GM12892 (cell line): ENCODE results near the gene KRTAP10-3.

Experiments
- POLR2A ChIP-seq: IDR thresholded peaks from 2 replicates; pipeline ENCODE4 v1.6.1; 2011; ENCODE audit warnings: low read depth, low read length, control low read depth
- POLR2AphosphoS5 ChIP-seq: IDR thresholded peaks from 2 replicates; pipeline ENCODE4 v1.6.1; 2011; ENCODE audit warnings: low read depth, low read length, control low read depth
- TAF1 ChIP-seq: IDR thresholded peaks from 2 replicates; pipeline ENCODE4 v1.6.1; 2011; ENCODE audit warnings: low read depth, mild to moderate bottlenecking, control low read depth, low read length, borderline replicate concordance

DNA sequence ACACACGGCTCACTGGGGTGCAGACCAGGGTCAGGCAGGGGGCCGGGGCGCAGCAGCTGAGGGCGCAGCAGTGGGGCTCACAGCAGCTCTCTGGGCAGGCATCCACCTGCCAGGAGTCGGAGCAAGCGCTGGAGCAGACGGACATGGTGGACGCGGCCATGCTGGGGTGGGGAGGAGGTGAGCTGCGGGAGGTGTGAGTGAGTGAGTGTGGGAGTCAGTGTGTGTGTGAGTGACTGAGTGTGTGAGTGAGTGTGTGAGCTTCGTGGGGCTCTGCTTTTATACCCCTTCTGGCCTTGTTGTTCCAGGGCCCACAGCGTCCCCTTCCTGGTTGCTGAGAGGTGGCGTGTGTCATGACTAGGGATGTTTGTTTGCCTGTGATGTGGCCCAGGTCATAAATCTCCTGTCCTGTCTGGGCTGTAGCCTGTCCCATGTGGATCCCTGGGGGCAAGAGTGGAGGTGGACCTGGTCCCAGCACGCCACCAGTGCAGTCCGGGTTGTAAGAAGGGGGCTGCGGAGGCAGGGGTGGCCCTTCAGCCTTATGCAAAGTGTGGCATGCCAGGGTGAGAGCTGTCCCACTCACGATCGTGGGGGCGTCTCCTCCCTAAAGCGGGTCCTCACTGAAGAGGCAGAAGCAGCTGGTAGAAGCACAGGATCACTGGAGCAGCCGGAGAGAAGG, 18.5 kb downstream of the KRTAP10-3 start, which contains the start of gene KRTAP10-1:
- TF ChIP-seq POLR2AphosphoS5, result no peak
- TF ChIP-seq POLR2A, result no peak
- no peak for TF ChIP-seq TAF1
